HG03432 (cell line): ENCODE results near the gene TCF19.

Experiments
- ATAC-seq: cut with Tn5 transposase; IDR thresholded peaks from one replicate; pipeline ENCODE4 v1.9.1; 2021; ENCODE audit warnings: mild to moderate bottlenecking, moderate library complexity; ENCODE audit not compliant: unreplicated experiment

The TCF19 gene

GRCh38 chr6:31158140-31158862 lies at the start of gene TCF19:
Gene TCF19 (plus strand): TSS chr6:31158589. CDS start chr6:31159470, 881 bp downstream.
- ATAC-seq: peak; percentile 80

DNA sequence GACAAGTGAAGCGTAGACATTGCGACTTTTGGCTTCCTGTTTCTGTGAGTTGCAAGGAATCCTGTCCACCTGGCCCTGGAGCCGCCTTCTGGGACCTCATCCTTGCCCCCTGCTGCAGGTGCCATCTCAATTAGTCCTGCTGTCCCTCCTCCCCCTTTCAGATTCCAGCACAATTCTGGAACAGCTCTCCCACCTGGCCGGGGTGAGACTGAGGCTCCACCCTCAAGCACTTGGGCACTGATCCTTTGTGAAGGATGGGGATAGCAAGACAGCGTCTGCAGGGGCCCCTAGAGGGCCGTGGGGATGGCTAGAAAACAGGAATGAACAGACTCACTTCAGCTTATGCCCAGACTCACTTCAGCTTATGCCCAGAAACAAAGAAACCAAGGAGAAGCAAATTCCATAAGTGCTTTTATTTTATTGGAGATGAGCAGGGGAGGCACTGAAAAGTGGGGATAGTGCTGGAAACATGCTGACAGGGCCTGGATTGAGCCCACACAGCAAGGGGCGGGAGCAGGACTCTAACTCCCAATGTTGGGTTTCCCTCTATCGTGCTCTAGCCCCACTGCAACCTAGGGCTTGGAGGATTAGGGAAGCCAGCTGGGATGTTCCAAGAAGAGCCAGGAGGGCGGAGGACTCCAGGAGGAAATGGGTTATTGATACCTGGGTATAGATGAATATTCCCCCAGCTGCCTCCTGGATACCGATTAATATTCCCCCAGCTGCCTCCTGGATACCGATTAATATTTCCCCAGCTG lies 47.4 kb upstream of the TCF19 start:
- ATAC-seq: no peak

DNA sequence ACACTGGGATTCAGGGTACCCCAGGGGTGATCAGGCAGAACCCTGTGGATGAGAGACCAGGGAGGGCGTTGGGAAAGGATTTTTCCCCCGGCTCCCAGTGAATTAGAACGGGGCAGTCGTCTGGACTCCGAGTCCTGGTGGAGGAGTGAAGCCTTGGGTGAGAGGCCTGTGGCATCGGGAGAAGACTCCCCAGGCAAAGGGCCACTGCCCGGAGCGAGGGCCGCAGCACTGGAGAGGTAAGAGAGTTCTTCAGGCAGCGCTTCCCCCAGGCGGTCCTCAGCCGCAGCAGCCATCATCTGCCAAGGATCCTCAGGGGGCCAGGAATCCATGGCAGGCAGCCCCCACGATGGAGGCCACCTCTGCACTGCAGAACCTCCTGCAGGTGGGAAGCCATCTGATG lies 46.7 kb upstream of the TCF19 start:
- ATAC-seq: no peak

DNA sequence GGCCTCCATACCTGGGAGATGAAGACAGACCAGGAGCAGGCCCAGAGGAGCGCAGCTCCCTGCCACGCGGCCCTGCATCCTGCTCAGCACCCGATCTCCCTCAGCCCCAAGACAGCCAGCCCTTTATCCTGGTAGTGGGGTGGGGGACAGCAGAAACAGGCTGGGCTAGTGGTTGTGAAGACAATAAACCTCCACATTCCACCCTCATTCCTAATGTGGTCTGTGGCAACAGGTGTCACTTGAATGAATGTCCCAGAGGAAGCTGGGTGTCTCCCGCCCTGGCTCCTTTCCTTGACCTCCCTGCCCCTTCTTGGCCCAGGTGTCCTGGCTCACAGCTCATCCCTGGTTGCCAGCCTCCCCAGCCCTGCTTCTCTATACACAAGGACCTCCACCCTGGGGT lies 45.9 kb upstream of the TCF19 start, which contains the start of gene C6orf15:
C6orf15 (minus strand) TSS at position 98 of the 400 bp plus-strand sequence; CDS start at position 78, 20 bp downstream.
- ATAC-seq: no peak

DNA sequence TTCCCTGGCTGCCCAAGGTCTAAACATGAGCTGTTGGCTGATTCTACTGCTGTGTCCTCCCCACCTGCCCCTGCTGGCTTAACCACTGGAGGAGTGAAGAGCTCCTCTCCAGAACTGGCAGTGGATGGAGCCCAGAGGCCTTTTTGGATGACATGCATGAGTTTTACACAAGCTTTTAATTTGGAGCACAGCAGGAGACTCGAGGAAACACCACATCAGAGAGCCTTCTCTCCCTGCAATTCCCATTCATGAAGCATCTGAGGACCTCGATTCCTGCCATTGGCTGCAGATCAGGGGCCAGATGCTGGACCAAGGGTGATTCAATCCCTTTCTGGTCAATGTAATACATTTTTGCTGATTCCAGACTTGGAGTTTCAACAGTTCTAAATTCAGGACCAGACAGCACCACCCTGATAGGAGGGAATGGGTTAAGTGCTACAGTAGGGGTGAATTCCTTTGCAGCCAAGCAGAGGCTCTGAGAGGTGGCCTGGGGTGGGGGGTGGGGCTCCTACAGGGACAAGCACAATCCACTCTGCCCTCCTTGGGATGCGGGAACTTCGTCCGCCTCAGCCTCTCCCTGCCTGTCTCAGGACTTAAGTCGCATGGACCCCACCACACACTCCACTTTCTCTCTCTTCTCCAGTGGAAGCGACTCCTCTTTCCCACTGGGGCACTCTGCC lies 44.4 kb upstream of the TCF19 start:
- no peak for ATAC-seq

DNA sequence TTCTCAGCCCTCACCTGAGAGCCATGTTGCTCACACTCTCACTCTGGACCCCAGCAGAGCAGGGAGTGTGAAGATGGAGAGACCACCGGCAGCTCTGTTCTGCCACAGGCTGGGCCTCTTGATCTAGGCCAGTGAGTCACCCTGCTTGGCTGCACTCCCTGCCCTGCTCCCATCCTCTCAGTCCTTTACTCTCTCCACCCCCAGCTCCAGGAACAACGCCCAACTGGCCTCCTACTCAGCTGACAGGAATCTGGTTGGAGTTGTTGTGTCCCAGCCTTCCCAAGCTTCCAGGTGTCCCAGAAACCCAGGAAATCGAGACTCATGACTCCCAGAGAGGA lies 43.9 kb upstream of the TCF19 start, which contains the start of gene PSORS1C1:
PSORS1C1 (plus strand) TSS at position 260 of the 338 bp plus-strand sequence. CDS start 14,833 bp downstream, outside the sequence.
- no peak for ATAC-seq

- no peak for ATAC-seq
Observed at GRCh38 chr6:31114970-31115849, 43.2 kb upstream of the TCF19 start.

GRCh38 chr6:31115941-31116560 lies 42.3 kb upstream of the TCF19 start:
- no peak for ATAC-seq

DNA sequence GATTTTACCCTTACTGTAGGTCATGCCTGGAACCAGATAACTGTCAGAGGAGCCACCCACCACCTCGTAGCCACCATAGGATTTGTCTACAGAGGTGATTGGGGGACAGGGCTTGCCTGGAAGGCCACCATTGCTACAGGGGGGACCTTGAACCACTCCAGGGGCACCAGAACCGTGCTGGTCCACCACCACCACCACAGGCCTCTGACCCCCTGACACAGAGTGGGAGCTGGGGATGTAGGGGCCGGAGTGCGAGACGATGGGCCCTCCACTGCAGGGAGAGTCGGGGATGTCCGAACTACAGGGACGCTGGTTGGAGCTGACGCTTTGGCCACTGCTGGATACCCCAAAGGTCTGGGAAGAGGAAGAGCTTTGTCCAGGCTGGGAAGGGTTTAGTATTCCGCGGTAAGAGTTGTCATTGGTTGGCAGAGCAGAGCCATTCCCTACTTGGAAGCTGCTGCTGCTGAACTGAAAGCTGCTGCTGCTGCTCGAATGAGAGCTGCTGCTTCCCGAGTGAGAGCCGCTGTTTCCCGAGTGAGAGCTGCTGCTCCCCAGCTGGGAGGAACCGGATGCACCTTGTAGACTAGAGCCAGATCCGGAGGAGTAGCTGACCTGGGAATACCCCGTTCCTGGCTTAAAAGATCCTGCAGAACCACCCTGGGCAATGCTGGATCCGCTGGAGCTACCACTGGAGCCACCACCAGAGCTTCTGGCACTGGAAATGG lies 41.6 kb upstream of the TCF19 start:
- no peak for ATAC-seq

- no peak for ATAC-seq
Observed at GRCh38 chr6:31118178-31118577, 40.2 kb upstream of the TCF19 start.

- no peak for ATAC-seq
Observed at GRCh38 chr6:31120151-31120915, 38.1 kb upstream of the TCF19 start, which contains the start of gene CDSN. Gene CDSN (minus strand): TSS chr6:31120446. CDS start chr6:31120419, 27 bp downstream.

DNA sequence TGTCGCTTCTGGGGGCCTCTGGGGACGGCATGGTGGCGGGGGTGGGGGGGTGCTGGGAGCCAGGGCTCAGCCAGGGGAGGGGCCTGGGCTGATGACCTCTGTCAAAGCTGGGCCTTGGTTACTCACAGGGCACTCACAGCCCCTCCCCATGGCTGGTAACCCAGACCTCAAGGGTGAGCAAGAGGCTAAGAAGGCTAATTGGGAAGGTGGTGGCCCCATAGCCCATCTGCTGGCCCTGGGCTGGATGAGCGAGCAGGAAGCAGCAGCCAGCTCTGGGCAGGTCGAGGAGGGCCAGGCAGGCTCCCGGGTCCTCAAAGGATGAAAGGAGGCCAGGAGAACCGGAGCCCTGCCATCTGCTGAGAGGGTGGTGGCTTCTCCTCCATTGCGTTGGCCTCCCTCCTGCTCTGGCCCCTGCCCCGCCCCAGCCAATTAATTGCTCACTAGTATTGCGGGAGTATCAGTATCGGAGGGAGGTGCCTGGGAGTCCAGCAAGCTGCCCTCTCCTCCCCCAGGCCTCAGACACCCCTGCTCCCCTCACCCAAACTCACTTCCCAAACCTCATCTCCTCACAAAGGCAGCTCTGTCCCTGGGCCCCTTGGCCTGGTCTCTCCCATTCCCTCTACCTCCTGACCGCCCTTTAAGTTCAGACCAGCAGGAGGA lies 37.1 kb upstream of the TCF19 start:
- ATAC-seq: no peak

- ATAC-seq: no peak
Observed at GRCh38 chr6:31122791-31123706, 35.3 kb upstream of the TCF19 start.

- ATAC-seq: no peak
Observed at GRCh38 chr6:31125162-31125561, 33.2 kb upstream of the TCF19 start.

DNA sequence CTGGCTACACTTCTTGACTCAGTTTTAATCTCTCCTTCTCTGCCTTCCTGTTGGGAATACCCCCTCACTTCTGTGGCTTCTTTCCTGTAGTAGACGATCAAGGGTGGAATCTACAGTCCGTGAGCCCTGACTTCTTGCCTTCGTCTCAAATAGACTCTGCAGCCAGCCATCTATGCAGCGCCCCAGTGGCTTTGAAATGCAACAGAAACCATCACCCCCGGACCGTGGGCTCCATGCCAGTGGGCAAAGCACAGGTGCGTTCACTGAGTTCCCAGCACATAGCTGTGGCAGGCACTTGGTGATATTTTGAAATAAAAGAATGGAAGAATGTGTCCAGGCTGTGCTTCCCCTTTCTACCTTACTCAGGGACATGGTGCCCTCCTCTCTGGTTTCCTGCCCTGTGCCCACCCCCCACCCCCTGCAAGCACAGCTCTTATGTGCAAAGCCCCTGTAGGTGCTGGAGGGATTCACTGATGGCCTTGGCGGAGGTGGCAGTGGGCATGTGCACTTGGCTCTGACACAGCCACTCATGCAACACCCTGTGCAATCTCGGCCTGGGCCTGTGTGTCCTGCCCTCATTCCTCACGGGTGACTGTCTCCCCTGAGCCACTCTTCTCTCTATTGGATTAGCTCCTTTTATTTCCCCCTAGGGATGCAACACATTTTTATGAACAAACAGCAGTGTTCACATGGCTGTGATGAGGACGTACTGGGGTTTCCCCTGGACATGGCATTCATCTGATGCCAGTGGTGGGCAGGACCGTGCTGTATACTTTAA lies 32.6 kb upstream of the TCF19 start:
- no peak for ATAC-seq
